ENCODE data around the gene BTBD16. TPM values are rescaled to one million over a fixed set of nuclear protein-coding genes. Genes with fewer than 3 reads are reported as not detected.

Gene BTBD16
- total and polyA plus RNA-seq, 10 of the 15 experiments (the other 5 are each of a cell fraction or from before 2014, with no cell fraction given): 0.11 TPM; not detected in 9

GRCh38 chr10:122290833-122291532 is 19.9 kb downstream of the BTBD16 start:
- no peak overlapping the region for H3K9ac ChIP-seq (ENCODE audit: control insufficient read depth, insufficient read depth, low read length)
- H3K79me2 ChIP-seq (ENCODE audit: control insufficient read depth, insufficient read depth, low read length): no peaks in the 10 kb centered on the region
- no peaks in the 10 kb centered on the region for H4K20me1 ChIP-seq (ENCODE audit: control insufficient read depth, insufficient read depth)
- intact Hi-C loops (cut with micrococcal nuclease; ENCODE audit: unreplicated experiment): no loop called here
- CTCF ChIA-PET: no interaction called here
- H3K27me3 ChIP-seq (replicated peaks in 1 of 2; ENCODE audit: control insufficient read depth in 2 of 2, insufficient read depth in 2 of 2, low read length in 1 of 2): peaks cover 0 to 7% of the 10 kb centered on the region in 2 experiments; a peak in 2 of 4 replicates
- no peak overlapping the region for H3K4me2 ChIP-seq (ENCODE audit: control insufficient read depth, insufficient read depth)
- no peak overlapping the region for H2AFZ ChIP-seq (ENCODE audit: control insufficient read depth, low read depth, low read length)
- DNase-seq (ENCODE audit: low read depth, low spot score): no peak
- WGBS (ENCODE audit: insufficient coverage, insufficient replicate concordance, low lambda C conversion rate, missing lambda C conversion rate): 33% methylated on average over 13 of the region's 13 CpGs
- SMC1A ChIA-PET (ENCODE audit: uncharacterized antibody, unreplicated experiment): no interaction called here
- no peak for ATAC-seq
- RAD21 ChIA-PET (ENCODE audit: unreplicated experiment): no interaction called here
- H3K27ac ChIP-seq (ENCODE audit: control insufficient read depth, insufficient read depth): no peak overlapping the region
- H3K36me3 ChIP-seq (ENCODE audit: control insufficient read depth in 2 of 2, insufficient read depth in 2 of 2, low read length in 1 of 2): no peaks in the 10 kb centered on the region
- POLR2A ChIA-PET: no interaction called here
- no peak for FAIRE-seq
- H3K4me3 ChIP-seq: no peak overlapping the region
- H3K9me3 ChIP-seq (replicated peaks; ENCODE audit: control insufficient read depth, insufficient read depth, low read length): no peaks in the 10 kb centered on the region; the same call in 2 of the 3 replicates
- BruUV-seq (replicated peaks): no TSS peak
- in situ Hi-C loops (cut with MboI): no loop called here
- no peaks in the 10 kb centered on the region; the same call in 1 of the 2 replicates for H3K4me1 ChIP-seq (ENCODE audit: control insufficient read depth, insufficient read depth, low read length)
- TF ChIP-seq, protein P1, sequence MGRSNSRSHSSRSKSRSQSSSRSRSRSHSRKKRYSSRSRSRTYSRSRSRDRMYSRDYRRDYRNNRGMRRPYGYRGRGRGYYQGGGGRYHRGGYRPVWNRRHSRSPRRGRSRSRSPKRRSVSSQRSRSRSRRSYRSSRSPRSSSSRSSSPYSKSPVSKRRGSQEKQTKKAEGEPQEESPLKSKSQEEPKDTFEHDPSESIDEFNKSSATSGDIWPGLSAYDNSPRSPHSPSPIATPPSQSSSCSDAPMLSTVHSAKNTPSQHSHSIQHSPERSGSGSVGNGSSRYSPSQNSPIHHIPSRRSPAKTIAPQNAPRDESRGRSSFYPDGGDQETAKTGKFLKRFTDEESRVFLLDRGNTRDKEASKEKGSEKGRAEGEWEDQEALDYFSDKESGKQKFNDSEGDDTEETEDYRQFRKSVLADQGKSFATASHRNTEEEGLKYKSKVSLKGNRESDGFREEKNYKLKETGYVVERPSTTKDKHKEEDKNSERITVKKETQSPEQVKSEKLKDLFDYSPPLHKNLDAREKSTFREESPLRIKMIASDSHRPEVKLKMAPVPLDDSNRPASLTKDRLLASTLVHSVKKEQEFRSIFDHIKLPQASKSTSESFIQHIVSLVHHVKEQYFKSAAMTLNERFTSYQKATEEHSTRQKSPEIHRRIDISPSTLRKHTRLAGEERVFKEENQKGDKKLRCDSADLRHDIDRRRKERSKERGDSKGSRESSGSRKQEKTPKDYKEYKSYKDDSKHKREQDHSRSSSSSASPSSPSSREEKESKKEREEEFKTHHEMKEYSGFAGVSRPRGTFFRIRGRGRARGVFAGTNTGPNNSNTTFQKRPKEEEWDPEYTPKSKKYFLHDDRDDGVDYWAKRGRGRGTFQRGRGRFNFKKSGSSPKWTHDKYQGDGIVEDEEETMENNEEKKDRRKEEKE (IDR thresholded peaks at IDR 0.05): no peak
- no peak for TF ChIP-seq RAD51 (IDR thresholded peaks at IDR 0.05)
- no peak for TF ChIP-seq JUNB (IDR thresholded peaks at IDR 0.05)
- no peak for TF ChIP-seq MTA2 (IDR thresholded peaks at IDR 0.05; ENCODE audit: low read depth)
- no peak for TF ChIP-seq KLF5 (IDR thresholded peaks at IDR 0.05; ENCODE audit: partially characterized antibody)
- no peak for TF ChIP-seq RELB (IDR thresholded peaks at IDR 0.05; ENCODE audit: low read depth)
- no peak for TF ChIP-seq NBN (IDR thresholded peaks at IDR 0.05)
- TF ChIP-seq REST (IDR thresholded peaks at IDR 0.05; ENCODE audit: low read depth, low read length): no peak
- no peak for TF ChIP-seq SREBF1 (IDR thresholded peaks at IDR 0.05; ENCODE audit: low read length)
- TF ChIP-seq KDM1A (IDR thresholded peaks at IDR 0.05; ENCODE audit: borderline replicate concordance): no peak
- no peak for TF ChIP-seq CUX1 (IDR thresholded peaks at IDR 0.05; ENCODE audit: insufficient replicate concordance, low read depth, low read length)
